Gastroesophageal sphincter (tissue), 4 donors: Measurements from ENCODE around the gene DBH. TPM values are rescaled to one million over a fixed set of nuclear protein-coding genes. Genes with fewer than 3 reads are reported as not detected.

Experiments
- ATAC-seq: fragments of 150-250 bp; one replicate; pipeline ENCODE4 v1.9.1; 2016; ENCODE audit warnings: mild to moderate bottlenecking, moderate library complexity
- H3K27ac ChIP-seq, 4 donors: fragments of 200-600 bp; sonication (generic) in 3 of 4; 1 replicate in 3 of 4; 2 replicates in 1 of 4; pipeline ENCODE4 v1.5.1; 2016 to 2019
- H3K27me3 ChIP-seq: fragments of 200-600 bp; sonication (generic); one replicate; pipeline ENCODE4 v1.5.1; 2019
- H3K36me3 ChIP-seq, 2 donors: fragments of 200-600 bp; sonication (generic); one replicate each; pipeline ENCODE4 v1.5.1; 2019; ENCODE audit warnings: control low read depth in 1 of 2
- H3K4me1 ChIP-seq, 3 donors: fragments of 200-600 bp; sonication (generic); 1 replicate in 2 of 3; 2 replicates in 1 of 3; pipeline ENCODE4 v1.5.1; 2016 to 2019; ENCODE audit warnings: control low read depth in 2 of 3
- H3K4me3 ChIP-seq, 2 donors: fragments of 200-600 bp; sonication (generic); one replicate each; pipeline ENCODE4 v1.5.1; 2019; ENCODE audit warnings: mild to moderate bottlenecking in 1 of 2, moderate library complexity in 1 of 2
- H3K9me3 ChIP-seq, 3 donors: fragments of 200-600 bp; sonication (generic); one replicate each; pipeline ENCODE4 v1.5.1; 2017 to 2019; ENCODE audit warnings: control low read depth in 2 of 3
- EP300 ChIP-seq: sonication (generic); formaldehyde crosslinking; IDR thresholded peaks from one replicate; pipeline ENCODE4 v1.6.1; 2017; ENCODE audit warnings: antibody characterized with exemption, mild to moderate bottlenecking
- POLR2A ChIP-seq, 2 donors: fragments of 450-650 bp; IDR thresholded peaks; one replicate each; pipeline ENCODE4 v1.6.1; 2017; ENCODE audit warnings: antibody characterized with exemption in 2 of 2, mild to moderate bottlenecking in 2 of 2, moderate library complexity in 1 of 2
- POLR2AphosphoS5 ChIP-seq: sonication (generic); formaldehyde crosslinking; IDR thresholded peaks from one replicate; pipeline ENCODE4 v1.6.1; 2017; ENCODE audit warnings: antibody characterized with exemption
- WGBS, 2 donors: methylation state at CpG; one replicate each; pipeline ENCODE4 v1.1.5; 2018; ENCODE audit warnings: low coverage in 1 of 2; 5-methylcytosine and 5-hydroxymethylcytosine counted together
- total RNA-seq, 4 donors: library from RNA; depleted of rRNA; stranded (reverse); fragments of >200 nt; gene quantifications; one replicate each; pipeline ENCODE4 v1.1.0, GENCODE V29; 2016
- TF ChIP-seq, protein P1 (sequence below), 4 experiments: fragments of 200-600 bp in 2 of 4; fragments of 450-650 bp in 2 of 4; sonication (generic) in 1 of 4; IDR thresholded peaks; one replicate each; pipeline ENCODE4 v1.5.1; 2017 to 2019; ENCODE audit warnings: antibody characterized with exemption in 4 of 4, mild to moderate bottlenecking in 2 of 4, moderate library complexity in 2 of 4

The DBH gene
- total RNA-seq, 4 donors from 2014 or later: not detected

DNA sequence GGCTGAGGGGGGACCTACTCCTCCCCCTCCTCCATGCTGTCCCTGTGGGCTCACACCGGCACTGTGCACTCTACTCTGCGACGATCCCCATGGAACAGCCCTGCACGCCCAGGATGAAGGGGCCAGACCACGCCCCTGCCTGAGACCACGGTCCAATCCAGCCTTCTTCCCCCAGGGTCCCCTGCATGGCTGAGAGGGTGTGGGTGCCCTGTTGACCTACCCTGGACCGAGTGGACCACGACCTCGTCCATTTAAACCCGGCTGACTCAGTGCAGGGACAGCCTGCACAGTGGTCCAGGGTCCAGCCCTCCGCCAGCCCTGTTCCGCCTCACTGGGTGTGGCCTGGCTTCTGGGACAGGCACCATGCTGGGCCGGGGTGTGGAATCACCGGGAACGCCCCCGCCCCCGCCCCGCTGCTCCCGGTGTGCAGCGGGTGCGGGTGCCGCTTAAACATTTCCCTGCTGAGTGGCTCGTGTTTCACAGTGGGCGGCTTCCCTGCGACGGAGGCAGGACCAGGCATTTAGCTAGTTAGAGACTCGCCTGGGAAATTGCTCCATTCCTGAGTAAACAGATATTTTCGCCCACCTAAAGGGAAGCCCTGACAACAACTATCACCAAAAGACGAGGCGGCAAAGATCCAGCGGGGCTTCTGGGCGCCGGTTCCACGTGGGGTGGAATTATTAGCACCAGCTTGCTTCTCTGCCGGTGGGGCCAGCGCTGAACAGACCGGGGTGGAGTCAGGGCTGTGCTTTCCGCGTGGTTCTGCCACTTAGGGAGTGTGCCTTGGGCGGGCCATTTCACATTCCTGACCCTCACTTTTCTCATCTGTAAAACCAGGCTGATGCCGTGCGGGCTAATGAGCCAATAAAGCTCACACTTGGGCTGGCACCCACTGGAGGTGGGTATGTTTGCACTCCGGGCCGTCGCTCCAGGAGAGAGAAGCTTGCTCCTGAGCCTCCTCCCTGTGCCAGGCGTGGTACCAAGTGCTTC, 22.6 kb downstream of the DBH start:
- ATAC-seq: peak; percentile 72
- 23% methylated on average over 10 of the region's 46 CpGs; no CpG with 5 or more reads in 1 of the 2 donors for WGBS, 2 donors
- TF ChIP-seq EP300: no peak
- no peak for TF ChIP-seq POLR2AphosphoS5
- TF ChIP-seq POLR2A (IDR thresholded peaks at IDR 0.05): no peak
- TF ChIP-seq, protein P1, sequence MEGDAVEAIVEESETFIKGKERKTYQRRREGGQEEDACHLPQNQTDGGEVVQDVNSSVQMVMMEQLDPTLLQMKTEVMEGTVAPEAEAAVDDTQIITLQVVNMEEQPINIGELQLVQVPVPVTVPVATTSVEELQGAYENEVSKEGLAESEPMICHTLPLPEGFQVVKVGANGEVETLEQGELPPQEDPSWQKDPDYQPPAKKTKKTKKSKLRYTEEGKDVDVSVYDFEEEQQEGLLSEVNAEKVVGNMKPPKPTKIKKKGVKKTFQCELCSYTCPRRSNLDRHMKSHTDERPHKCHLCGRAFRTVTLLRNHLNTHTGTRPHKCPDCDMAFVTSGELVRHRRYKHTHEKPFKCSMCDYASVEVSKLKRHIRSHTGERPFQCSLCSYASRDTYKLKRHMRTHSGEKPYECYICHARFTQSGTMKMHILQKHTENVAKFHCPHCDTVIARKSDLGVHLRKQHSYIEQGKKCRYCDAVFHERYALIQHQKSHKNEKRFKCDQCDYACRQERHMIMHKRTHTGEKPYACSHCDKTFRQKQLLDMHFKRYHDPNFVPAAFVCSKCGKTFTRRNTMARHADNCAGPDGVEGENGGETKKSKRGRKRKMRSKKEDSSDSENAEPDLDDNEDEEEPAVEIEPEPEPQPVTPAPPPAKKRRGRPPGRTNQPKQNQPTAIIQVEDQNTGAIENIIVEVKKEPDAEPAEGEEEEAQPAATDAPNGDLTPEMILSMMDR (IDR thresholded peaks at IDR 0.05): no peak
- Histone ChIP-seq H3K9me3 (no peaks in the 10 kb centered on the region), H3K4me1 (peaks cover 0 to 18% (median 14%) of the 10 kb centered on the region in 3 donors), H3K4me3 (peak overlapping the region in 1 of 2 donors; percentile 36), H3K27me3 (peaks cover 94% of the 10 kb centered on the region), H3K36me3 (no peaks in the 10 kb centered on the region), H3K27ac (no peak overlapping the region)

GRCh38 chr9:133659516-133659915, 23.4 kb downstream of the DBH start:
- ATAC-seq: no peak
- Histone ChIP-seq H3K4me1 (peaks cover 0 to 18% (median 14%) of the 10 kb centered on the region in 3 donors), H3K27me3 (peaks cover 86% of the 10 kb centered on the region)

GRCh38 chr9:133661846-133662540, 25.8 kb downstream of the DBH start:
- Histone ChIP-seq H3K4me1 (peaks cover 0 to 18% (median 14%) of the 10 kb centered on the region in 3 donors), H3K4me3 (no peak overlapping the region), H3K27ac (no peak overlapping the region), H3K36me3 (no peaks in the 10 kb centered on the region), H3K9me3 (no peaks in the 10 kb centered on the region), H3K27me3 (peaks cover 80% of the 10 kb centered on the region)
- ATAC-seq: no peak
- WGBS, 2 donors: 86 to 93% methylated on average over 3 to 5 of the region's 26 CpGs
- TF ChIP-seq POLR2AphosphoS5 (no peak), EP300 (no peak), POLR2A (IDR thresholded peaks at IDR 0.05) (no peak)
- TF ChIP-seq, protein P1 (IDR thresholded peaks at IDR 0.05): no peak

More at GRCh38 chr9:133659516-133659915, 23.4 kb downstream of the DBH start:
- no peak overlapping the region for H3K27ac ChIP-seq
- WGBS, 2 donors: 60% methylated on average over 2 of the region's 13 CpGs; no CpG with 5 or more reads in 1 of the 2 donors
- no peak overlapping the region for H3K4me3 ChIP-seq
- no peaks in the 10 kb centered on the region for H3K36me3 ChIP-seq
- no peaks in the 10 kb centered on the region for H3K9me3 ChIP-seq
- TF ChIP-seq, protein P1 (IDR thresholded peaks at IDR 0.05): no peak
- no peak for TF ChIP-seq POLR2AphosphoS5
- no peak for TF ChIP-seq POLR2A (IDR thresholded peaks at IDR 0.05)
- TF ChIP-seq EP300: no peak

- no peak for ATAC-seq
- Histone ChIP-seq H3K4me1 (peaks cover 0 to 2% (median under 1%) of the 10 kb centered on the region in 3 donors), H3K36me3 (no peaks in the 10 kb centered on the region), H3K27ac (no peak overlapping the region), H3K9me3 (no peaks in the 10 kb centered on the region), H3K27me3 (peaks cover 58% of the 10 kb centered on the region), H3K4me3 (no peak overlapping the region)
- TF ChIP-seq POLR2A (IDR thresholded peaks at IDR 0.05) (no peak), POLR2AphosphoS5 (no peak), EP300 (no peak)
- 84 to 88% methylated on average over 3 to 7 of the region's 27 CpGs for WGBS, 2 donors
These were observed 28.2 kb downstream of the DBH start for GRCh38 chr9:133664173-133665050.
